22Rv1 (cell line): ENCODE results near the gene WDR86.

Experiments
- H3K27ac ChIP-seq: fragments of 450-650 bp; 2 replicates; pipeline ENCODE4 v1.5.1; 2017
- ZFX ChIP-seq: fragments of 450-650 bp; IDR thresholded peaks from 2 replicates; pipeline ENCODE4 v1.6.1; 2017; ENCODE audit warnings: antibody characterized with exemption, borderline replicate concordance
- TF ChIP-seq, protein P1 (sequence below): fragments of 450-650 bp; IDR thresholded peaks from 2 replicates; pipeline ENCODE4 v1.5.1; 2017; ENCODE audit warnings: mild to moderate bottlenecking

Gene WDR86

DNA sequence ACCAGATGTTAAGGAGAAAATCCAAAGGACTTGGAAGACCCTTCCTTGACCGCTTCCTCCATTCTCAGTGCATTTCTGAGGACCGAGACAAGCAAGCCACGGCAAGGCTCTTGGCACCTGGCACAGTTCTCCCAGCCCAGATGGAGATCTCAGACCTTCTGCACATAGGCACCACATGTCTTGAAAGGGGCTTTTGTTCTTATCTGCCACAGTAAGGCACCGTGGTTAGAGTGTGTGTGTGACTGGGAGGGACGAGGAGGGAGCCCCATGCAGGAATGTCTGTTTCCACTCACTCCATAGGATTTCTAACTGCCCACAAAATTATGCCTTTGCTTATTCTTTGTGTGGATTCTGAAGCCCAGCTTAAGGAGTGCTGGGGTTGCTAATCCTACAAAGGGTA is 10.3 kb upstream of the WDR86 start:
- TF ChIP-seq, protein P1, sequence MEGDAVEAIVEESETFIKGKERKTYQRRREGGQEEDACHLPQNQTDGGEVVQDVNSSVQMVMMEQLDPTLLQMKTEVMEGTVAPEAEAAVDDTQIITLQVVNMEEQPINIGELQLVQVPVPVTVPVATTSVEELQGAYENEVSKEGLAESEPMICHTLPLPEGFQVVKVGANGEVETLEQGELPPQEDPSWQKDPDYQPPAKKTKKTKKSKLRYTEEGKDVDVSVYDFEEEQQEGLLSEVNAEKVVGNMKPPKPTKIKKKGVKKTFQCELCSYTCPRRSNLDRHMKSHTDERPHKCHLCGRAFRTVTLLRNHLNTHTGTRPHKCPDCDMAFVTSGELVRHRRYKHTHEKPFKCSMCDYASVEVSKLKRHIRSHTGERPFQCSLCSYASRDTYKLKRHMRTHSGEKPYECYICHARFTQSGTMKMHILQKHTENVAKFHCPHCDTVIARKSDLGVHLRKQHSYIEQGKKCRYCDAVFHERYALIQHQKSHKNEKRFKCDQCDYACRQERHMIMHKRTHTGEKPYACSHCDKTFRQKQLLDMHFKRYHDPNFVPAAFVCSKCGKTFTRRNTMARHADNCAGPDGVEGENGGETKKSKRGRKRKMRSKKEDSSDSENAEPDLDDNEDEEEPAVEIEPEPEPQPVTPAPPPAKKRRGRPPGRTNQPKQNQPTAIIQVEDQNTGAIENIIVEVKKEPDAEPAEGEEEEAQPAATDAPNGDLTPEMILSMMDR, result no peak
- no peak for TF ChIP-seq ZFX

DNA sequence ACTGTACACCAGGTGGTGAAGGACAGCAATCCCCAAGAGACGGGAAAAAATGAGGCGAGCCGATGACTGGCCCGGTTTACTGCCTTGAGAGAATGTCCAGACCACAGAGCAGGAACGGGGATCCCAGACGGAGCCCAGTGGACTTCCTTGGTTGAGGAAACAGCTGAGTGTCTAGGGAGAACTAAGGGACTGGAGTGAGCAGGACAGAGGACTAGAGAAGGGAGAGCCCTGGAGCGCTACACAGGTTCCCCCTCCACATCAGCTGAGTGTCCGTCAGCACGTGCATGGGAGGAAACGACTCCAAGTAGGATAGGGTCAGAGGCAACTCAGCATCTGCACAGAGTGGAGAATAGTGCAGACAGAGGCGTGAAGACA is 7.1 kb upstream of the WDR86 start:
- TF ChIP-seq, protein P1, result no peak
- no peak for TF ChIP-seq ZFX
- no peak overlapping the region for H3K27ac ChIP-seq

More for the DNA sequence above, 10.3 kb upstream of the WDR86 start:
- H3K27ac ChIP-seq, result no peak overlapping the region

DNA sequence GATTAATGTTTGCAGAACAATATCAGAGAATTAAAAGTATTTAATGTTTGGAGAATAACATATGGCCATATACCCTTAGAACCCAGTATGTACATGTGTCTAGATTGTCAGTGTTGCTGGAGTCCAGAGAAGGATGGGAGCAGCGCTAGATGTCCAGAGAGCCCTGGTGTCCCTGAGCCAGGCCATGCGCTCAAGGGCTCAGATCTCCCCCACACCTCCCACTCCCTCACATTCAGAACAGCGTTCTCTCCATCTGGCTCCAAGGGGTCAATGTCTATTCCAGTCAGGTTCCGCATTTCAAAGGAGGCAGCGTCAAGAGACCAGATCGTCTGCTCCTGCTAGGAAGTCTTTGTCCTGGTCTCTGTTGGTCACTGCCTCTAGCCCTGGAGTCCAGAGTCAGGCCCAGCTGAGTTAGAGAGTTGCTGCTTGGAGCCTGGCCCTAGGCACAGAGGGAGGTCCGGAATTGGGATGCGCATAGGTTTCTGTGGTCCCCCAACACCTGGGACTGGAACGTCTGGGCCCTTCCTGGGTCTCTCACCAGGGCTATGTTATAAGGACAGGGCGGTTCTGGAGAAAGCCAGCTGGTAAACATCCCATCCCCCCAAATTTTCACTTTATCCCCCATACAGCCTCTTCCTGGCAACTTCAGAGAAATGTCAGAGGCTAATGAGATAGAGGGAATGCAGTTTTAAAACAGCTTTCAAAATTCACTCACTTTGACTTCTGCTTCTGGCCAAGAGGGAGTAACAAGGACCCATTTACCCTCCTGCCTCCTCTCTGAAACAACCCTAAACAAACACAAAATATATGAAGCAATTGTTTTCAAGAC is 6.5 kb upstream of the WDR86 start:
- TF ChIP-seq, protein P1, result no peak
- TF ChIP-seq ZFX, result no peak
- no peak overlapping the region for H3K27ac ChIP-seq

- H3K27ac ChIP-seq, result no peak overlapping the region
- no peak for TF ChIP-seq ZFX
- TF ChIP-seq, protein P1, result no peak
These were observed 5.7 kb upstream of the WDR86 start for GRCh38 chr7:151415375-151416105.

DNA sequence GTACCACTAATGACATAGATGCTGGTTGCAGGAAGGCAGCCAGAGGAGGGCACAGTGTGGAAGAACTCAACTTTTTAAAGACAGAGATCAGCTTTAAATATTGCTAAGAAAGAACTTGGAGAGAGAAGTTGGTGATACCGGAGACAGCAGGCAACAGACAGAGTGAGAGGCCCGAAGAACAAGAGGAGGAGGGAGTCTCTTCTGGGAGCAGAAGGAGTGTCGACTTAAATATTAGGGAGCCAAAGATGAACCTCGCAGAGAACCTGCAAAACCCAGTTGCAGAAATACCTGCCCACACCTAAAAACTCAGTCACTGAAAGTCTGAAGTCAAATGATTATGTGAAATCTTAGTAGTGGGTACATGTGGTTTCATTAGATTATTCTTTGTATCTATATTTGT is 3.4 kb upstream of the WDR86 start:
- TF ChIP-seq, protein P1, result no peak
- TF ChIP-seq ZFX, result no peak
- no peak overlapping the region for H3K27ac ChIP-seq

GRCh38 chr7:151412318-151412717 is 2.5 kb upstream of the WDR86 start:
- H3K27ac ChIP-seq, result no peak overlapping the region
- TF ChIP-seq, protein P1, result no peak
- TF ChIP-seq ZFX, result no peak

GRCh38 chr7:151411551-151411950 is 1.7 kb upstream of the WDR86 start:
- TF ChIP-seq, protein P1, result no peak
- TF ChIP-seq ZFX, result no peak

More at GRCh38 chr7:151411551-151411950, 1.7 kb upstream of the WDR86 start:
- H3K27ac ChIP-seq, result no peak overlapping the region
